Activated CD4-positive, alpha-beta T cell treated with anti-CD3 and anti-CD28 coated beads, Interleukin-2, Interleukin-4, amounts not matched to agents 100 ng/mL and 50 ng/mL, durations not matched to agents 16 hours and 8 hours (primary cell): Measurements from ENCODE around the gene PCDHB8.
"Not testable (repeated sequence)": the region's sequence is repeated elsewhere in the genome, so short reads cannot be mapped to it uniquely, and the experiment has no call there.

Experiments used
- DNase-seq: peaks from one replicate; pipeline ENCODE4 v3.0.0-alpha.2; 2020; ENCODE audit warnings: low spot score

PCDHB8 gene

GRCh38 chr5:141177577-141178191 lies at the start of gene PCDHB8:
Gene PCDHB8 (plus strand): TSS chr5:141177790. CDS start chr5:141178035, 245 bp downstream.
- DNase-seq, result not testable (repeated sequence)

GRCh38 chr5:141135030-141135717 lies 42.4 kb upstream of the PCDHB8 start, which contains the start of gene PCDHB5:
Gene PCDHB5 (plus strand): TSS chr5:141135206. CDS start chr5:141135435, 229 bp downstream.
- peak; percentile 7 for DNase-seq

- DNase-seq, result no peak
These were observed 41.8 kb upstream of the PCDHB8 start for GRCh38 chr5:141135718-141136266.

GRCh38 chr5:141137346-141137745 lies 40.2 kb upstream of the PCDHB8 start:
- DNase-seq, result not testable (repeated sequence)

GRCh38 chr5:141149812-141150211 lies 27.8 kb upstream of the PCDHB8 start, which contains the start of gene PCDHB6:
Gene PCDHB6 (plus strand): TSS chr5:141150057. CDS start chr5:141150258, 201 bp downstream.
- peak; percentile 1 for DNase-seq

GRCh38 chr5:141150224-141150992 lies 27.2 kb upstream of the PCDHB8 start:
- no peak for DNase-seq

- no peak for DNase-seq
These were observed 26.6 kb upstream of the PCDHB8 start for GRCh38 chr5:141150993-141151325.

GRCh38 chr5:141151632-141152031 lies 26.0 kb upstream of the PCDHB8 start:
- not testable (repeated sequence) for DNase-seq

- not testable (repeated sequence) for DNase-seq
These were observed 25.5 kb upstream of the PCDHB8 start for GRCh38 chr5:141152096-141152495.

GRCh38 chr5:141155540-141156374 lies 21.8 kb upstream of the PCDHB8 start:
- no peak for DNase-seq

- DNase-seq, result not testable (repeated sequence)
These were observed 20.2 kb upstream of the PCDHB8 start for GRCh38 chr5:141157356-141157755.

GRCh38 chr5:141157901-141158300 lies 19.7 kb upstream of the PCDHB8 start:
- not testable (repeated sequence) for DNase-seq

GRCh38 chr5:141172381-141173204 lies 5.0 kb upstream of the PCDHB8 start, which contains the start of gene PCDHB7:
Gene PCDHB7 (plus strand): TSS chr5:141172644. CDS start chr5:141172836, 192 bp downstream.
- DNase-seq, result no peak

- not testable (repeated sequence) for DNase-seq
These were observed 3.1 kb upstream of the PCDHB8 start for GRCh38 chr5:141174291-141175104.

GRCh38 chr5:141175933-141176332 lies 1.7 kb upstream of the PCDHB8 start:
- DNase-seq, result no peak

GRCh38 chr5:141179371-141179770 lies 1.8 kb downstream of the PCDHB8 start:
- DNase-seq, result not testable (repeated sequence)

GRCh38 chr5:141179876-141180275 lies 2.3 kb downstream of the PCDHB8 start:
- not testable (repeated sequence) for DNase-seq

- DNase-seq, result no peak
These were observed 2.7 kb downstream of the PCDHB8 start for GRCh38 chr5:141180313-141180712.

- no peak for DNase-seq
These were observed 4.7 kb downstream of the PCDHB8 start, which contains the start of gene PCDHB16 for GRCh38 chr5:141182248-141182647. Gene PCDHB16 (plus strand): TSS chr5:141182387. CDS start chr5:141182560, 173 bp downstream.
